HG03442 (cell line): Measurements from ENCODE around the gene AURKA.
"Not testable (repeated sequence)": the region's sequence is repeated elsewhere in the genome, so short reads cannot be mapped to it uniquely, and the experiment has no call there.

Experiments used
- ATAC-seq: cut with Tn5 transposase; IDR thresholded peaks from one replicate; pipeline ENCODE4 v1.9.1; 2021; ENCODE audit warnings: mild to moderate bottlenecking, moderate library complexity; ENCODE audit not compliant: unreplicated experiment

Gene AURKA

DNA sequence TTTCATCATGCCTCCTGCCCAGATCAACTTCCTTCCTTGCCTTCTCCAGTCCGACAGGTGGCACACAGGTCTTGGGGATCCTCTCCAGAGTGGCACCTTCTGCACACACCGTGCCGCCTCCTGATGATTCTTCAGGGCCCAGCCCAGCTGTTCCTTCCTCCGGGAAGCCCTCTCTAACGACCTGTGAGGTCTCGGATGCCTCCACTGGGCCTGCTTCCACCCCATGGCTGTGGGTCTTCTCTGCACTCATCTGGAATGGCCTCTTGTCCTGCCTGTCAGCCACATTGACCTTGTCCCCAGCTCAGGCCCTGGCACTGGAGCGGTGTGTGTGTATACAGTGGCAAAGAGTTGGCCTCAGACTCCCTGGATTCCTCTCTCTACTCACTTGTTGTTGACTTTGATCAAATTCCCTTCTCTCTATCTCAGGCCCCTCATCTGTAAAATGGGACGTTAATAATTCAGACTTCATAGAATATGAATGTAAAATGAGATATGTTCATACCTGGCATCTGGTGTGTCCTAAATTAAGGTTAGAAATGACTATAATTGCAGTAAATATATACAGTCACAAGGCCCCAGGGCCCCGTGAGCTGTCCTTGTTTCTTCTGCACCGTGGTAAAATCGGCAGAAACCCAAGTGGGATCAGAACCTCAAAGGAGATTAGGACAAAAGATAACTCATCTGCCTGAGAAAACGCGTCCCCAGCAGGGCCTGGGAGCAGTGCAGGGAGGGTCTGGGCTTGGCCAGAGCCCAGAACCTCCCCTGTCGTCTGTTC, 31.7 kb downstream of the AURKA start:
- ATAC-seq: no peak

DNA sequence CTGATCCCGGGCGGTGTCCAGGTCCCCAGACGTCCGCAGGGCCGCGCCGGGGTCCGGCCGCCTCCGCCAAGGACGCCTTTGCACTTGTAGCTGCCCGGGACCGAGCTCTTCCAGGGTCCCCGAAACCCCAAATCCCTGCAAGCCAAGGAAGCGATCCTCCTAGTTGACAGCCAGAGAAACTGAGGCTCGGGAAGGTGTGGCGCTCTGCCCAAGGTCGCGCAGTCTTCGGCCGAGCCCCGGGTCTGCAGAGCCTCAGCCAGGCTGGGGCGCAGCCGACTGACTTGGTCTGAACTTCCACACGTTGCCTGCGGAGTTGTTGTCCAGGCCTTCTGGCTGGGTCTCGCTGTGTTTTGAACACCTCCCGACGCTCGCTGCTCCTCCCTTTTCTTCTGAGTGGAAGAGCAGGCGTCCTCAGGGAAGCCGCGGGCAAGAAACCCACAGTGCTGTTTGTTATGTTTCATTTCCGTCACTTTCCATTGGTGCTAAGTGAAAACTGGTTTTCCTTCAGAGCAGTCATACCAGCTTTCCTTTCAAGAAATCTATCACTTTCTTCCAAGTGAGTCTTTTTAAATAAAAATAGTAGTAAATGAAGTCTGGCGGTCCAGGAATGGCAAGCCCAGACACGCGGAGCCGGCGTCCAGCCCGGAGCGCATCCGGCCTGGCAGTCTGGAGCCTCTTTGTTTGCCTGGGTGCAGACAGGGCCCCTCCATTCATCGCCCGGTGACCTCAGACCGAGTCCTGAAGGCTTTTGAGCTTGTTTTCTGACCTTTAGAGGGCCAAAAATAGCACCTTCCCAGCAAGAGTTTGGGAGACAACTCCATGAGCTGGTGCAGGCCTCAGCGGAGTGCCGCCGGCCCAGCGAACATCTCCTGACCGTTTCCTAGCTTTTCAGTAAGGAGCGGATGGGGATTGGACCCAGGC, 32.5 kb downstream of the AURKA start:
- ATAC-seq: peak; percentile 29

DNA sequence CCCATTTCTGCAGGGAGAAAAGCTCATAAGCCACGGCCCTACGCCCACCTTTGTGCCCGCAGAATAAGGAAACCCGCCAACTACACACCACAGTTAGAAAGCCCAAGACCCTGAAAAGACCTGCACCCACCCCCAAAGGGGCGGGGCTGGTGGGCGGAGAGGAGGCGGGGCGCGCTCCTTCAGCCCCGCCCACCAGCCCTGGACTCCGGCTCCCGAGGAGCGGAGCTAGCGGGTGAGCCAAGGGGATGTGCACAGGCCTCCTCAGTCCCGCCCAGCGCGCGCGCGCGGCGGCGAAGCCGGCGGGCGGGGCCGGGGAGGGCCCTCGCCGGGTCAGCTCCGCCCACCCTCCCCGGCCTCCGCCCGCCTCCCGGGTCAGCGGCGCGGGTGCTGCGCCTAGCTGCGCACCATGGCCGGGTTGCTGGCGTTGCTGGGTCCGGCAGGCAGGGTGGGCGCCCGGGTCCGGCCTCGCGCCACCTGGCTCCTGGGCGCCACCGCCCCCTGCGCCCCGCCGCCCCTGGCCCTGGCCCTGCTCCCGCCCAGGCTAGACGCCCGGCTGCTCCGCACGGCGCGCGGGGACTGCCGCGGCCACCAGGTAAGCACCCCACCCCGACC, 33.3 kb downstream of the AURKA start, which contains the start of gene FAM210B:
TSS of gene FAM210B (plus strand) at position 375 of the 612 bp plus-strand sequence. CDS start at position 407, 32 bp downstream.
- peak; percentile 94 for ATAC-seq

DNA sequence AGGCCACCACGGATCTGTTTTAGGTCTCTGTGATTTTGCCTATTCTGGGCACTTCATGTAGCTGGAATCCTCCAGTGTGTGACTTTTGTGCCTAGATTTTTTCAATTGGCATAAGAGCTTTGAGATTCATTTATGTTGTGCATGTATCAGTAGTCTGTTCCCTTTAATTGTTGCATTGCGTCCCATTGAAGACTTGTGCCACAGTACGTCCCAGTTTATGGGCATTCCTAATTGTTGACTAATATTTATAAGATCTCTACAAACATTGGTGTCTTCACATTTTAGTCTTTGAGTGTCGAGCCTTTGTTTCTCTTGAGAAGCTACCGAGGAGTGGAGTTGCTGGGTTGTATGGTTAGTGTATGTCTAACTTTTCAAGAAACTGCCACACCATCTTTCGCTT, 33.9 kb downstream of the AURKA start:
- no peak for ATAC-seq

DNA sequence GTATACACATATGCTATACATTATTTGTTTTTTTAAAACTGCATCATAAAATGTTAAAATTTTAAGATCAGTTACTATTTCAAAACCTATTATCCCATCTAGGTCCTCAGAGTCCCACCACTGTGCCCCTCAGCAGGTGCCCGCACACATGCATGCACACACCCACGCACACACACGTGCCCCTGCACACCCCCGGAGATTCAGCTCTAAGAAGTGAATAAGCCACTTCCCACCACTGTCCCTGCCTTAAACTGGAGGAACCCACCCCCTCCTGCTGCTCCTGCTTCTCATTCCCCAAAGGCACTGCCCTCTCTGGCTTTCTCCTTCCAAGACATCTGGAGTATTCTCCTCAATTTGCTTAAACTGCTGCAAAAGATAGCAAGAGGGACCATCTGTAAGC, 38.7 kb downstream of the AURKA start:
- ATAC-seq: no peak

DNA sequence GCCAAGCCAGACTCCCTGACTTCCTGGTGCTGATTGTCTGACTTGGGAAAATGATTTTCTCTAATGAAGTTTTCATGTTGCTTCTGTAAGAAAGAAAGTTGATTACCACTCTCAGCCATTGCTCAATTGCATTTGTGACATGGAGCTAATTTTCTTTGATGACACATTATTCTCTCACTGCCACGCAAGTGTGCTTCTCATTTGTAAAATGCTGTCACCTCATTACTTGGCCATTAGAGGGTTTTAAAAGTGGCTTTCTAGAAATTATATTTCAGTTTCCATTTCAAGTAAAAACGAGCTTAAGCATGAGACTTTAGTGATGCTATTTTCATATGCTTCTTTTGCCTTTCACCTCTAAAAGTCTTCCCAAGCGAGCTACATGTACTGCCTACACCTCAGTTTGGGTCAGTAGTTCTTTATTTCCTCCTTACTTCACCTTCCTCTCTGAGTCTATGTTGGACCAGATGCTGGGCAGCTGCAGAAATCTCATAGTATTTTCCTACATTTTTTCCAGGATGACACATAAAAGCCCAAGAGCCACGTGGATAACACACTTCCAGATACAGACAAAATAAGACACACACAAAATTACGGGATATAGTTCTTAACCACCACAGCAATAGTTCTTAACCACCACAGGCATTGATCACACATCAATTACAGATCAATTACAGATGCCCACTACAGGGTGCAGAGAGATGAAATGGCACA, 39.5 kb downstream of the AURKA start:
- no peak for ATAC-seq

DNA sequence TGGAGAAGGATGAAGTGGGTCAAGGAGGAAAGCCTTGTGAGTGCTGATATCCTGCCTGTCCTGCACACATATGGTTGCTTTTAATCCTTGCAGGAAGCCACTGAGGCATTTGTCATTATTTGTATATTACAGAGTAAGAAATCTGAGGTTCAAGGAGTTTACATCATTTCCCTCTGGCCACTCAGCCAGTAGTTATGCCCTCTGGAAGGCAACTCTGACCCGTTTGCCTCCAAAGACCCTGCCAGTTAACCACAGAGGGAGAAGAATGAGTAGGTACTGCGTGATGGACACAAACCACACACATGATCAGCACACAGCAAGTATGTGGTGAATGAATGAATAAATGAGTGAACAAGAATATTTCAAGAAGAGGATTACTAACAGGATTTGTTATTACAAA, 41.2 kb downstream of the AURKA start:
- no peak for ATAC-seq

DNA sequence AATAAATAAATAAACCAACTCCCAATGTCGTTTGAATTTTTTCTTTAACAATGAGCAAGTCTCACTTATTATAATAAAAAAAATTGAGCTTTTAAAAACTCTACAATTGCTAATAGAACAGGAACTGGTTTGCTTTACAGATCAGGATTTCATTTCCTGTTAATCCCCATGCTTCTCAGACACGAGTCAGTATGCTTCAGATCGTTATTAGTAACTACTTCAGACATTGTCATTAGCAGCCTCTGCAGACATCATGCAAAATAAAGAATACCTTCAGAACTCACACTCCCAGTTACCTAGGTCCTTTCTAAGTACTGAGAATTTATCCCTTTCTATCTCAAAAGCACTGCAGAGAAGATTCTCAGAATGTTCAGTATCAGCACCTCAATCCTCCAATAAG, 43.3 kb downstream of the AURKA start:
- no peak for ATAC-seq

DNA sequence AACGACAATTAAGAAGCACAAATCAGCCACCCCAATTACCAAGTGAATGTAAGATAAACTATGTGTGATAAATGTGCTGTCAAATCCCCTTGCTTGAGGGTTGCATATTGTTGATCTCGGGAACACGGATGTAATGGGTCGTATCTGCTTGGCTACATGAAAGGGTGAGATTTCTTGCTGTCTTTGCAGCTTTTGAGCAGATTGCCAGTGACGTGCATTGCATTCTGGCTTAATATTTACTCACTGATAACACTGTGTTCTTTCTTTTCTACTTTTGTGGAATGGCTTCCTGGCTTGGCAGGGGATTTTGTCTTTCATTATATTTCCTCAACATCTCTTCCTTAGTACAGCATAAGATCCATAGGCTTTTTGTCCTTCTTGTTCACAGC, 43.7 kb downstream of the AURKA start:
- no peak for ATAC-seq

DNA sequence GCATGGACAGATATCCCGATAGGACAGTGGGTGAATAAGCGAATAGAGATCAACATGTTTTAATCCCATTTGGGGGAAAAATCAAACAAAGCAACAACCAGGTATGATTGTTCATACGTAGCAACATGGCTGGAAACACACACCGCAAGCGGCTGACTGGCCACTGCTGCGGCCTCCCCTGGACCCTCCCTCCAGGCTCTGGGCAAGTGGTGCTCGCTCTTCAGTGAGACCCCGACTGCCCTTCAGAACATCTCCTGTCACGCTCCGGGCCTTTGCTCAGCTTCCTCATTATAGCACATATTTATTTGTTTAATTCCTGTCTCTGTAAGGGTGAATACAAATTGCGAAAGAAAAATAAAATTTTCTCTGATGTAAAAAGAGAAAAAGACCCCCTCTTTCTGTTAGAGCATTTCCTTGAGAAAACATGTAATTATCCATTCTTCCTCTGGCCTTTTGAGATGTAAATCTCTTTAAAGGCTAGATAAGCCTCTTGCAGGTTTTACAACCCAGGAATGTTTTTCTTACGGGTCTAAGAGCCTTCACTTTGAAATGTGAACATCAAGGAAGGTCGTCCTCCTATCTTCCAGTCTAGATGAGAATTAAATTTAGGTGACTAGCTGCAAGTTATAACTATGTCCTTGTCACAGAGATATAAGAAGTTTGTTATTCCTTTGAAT, 44.2 kb downstream of the AURKA start:
- ATAC-seq: no peak

DNA sequence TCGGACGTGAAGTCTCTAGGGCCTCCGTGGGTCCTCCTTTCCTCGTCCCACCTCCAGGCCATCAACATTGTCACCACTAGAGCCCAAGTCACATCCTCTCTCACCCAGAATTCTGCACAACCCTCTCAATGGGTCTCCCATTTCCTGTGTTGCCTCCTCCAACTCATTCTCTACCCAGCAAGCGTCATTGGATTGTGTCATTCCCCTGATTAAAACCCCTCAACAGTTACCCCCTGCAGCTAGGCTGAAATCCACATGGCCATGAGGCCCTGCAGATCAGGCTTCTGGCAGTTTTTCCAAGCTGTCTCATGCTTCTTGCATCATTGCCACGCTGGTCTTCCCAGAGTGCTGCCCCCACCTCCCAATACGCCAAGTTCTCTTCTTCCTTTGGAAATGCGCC, 46.1 kb downstream of the AURKA start:
- ATAC-seq: no peak

DNA sequence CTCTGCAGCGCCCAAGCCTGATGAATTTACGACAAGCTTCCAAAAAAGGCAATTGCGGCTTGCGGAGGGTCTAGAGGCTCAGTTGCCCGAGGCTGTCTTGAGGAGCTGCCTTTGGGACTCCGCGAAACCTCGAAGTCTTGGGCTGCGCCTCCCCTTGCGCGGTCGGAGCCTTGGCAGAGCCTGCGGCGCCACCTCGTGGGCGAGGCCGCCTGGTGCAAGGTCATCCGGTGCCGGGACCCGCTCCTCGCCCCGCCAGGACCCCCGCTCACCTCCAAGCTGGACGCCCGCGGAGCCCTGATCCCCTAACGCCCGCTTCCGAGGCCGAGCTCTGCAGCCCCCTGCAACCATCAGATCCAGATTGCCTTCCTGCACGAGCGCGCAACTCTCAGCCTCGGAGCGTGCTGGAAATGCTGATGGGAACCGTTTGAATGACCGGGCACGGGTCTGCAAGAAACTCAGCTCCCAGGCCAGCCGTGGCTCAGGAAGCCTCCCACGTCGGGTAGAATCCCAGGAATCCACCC, 48.1 kb downstream of the AURKA start:
- peak; percentile 55 for ATAC-seq

DNA sequence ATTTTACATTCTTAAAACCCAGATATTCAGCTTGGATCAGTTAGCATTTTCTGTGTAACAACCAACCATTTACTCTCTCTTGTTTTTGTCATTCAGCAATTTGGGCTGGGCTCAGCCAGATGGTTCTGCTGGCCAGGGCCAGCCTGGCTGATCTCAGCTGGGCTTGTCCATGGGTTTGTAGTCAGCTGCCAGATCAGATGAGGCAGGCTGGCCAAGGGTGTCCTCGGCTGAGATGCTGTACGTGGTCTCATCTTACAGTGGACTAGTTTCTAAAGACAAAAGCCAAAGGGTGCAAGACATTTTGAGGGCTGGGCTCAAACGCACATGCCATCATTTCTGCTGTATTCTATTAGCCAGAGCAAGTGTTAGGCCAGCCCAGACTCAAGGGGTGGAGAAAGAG, 49.2 kb downstream of the AURKA start:
- ATAC-seq: no peak

DNA sequence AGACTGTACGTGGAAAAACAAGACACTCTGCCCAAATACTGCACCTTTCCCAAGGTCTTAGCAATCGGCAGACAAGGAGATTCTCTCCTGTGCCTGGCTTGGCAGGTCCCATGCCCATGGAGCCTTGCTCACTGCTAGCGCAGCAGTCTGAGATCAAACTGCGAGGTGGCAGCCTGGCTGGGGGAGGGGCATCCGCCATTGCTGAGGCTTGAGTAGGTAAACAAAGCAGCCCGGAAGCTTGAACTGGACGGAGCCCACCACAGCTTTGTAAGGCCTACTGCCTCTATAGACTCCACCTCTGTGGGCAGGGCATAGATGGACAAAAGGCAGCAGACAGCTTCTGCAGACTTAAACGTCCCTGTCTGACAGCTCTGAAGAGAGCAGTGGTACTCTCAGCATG, 55.3 kb downstream of the AURKA start:
- not testable (repeated sequence) for ATAC-seq

DNA sequence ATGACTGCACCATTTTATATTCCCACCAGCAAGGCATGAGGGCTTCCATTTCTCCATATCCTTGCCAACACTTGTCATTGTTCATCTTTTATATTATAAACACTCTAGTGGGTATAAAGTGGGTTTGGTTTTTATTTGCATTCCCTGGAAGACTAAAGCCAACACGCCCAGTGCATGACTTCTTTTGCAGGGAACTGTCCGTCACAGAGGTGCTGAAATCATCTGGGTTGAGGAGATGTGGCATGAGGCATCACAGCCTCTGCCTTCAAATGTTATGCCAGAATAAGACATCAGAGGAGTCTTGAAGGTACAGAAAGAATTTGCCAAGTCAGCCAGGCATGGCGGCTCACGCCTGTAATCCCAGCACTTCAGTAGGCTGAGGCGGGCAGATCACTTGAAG, 63.2 kb downstream of the AURKA start:
- ATAC-seq: no peak

DNA sequence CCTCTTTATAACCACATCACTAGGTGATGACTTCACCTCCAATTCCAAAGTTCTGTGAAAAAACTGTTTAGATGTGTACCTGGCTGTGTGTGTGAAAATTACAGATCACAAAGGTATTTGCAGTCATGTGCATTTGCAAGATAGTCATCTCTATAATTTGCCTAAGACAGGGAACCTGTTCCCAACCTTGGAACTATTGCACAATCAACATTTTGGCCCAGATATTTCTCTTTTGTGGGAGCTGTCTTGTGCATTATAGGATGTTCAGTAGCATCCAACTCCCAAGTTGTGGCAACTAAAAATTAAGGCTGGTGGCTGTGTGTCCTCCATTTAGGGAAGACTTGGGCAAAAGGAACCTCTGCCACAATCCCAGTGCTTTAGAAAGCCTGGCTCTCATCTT, 67.2 kb downstream of the AURKA start:
- ATAC-seq: no peak

DNA sequence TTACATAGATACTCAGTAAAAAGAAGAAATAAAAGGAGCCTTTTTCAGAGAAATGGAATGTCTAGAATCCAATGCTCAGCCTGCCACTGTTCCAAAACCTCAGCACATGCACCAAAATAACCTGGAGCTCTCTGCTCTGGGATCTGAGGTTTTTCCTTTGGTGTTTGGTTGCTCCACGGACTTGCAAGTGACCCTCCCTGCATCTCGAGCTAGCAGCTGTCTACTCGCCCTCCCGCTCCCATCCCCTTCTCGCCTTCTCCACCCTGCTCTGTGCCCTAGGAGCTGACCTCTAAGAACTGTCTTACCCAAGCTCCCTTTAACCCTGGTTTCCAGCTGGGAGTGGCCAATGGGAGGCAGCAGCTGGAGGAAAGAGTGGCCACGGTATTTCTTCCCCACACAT, 68.4 kb downstream of the AURKA start:
- ATAC-seq: no peak

DNA sequence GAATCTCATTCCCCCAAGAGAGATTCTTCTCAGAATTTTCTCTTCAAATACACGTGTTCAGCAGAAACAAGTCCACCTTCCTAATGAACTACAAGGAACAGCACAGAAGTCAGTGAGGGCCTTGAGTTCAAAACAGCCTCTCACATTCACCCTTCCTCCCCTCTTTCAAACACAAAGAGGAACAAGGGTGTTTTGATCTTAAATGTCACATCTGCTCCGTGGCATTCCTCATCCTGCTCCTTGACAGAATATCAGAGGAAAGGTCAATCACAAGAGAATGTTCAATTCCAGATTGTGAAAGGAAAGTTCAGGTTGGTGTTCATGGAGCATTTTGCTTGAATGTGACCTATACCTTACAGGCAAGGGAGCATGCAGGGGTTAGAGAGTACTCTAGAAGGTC, 68.8 kb downstream of the AURKA start:
- no peak for ATAC-seq

DNA sequence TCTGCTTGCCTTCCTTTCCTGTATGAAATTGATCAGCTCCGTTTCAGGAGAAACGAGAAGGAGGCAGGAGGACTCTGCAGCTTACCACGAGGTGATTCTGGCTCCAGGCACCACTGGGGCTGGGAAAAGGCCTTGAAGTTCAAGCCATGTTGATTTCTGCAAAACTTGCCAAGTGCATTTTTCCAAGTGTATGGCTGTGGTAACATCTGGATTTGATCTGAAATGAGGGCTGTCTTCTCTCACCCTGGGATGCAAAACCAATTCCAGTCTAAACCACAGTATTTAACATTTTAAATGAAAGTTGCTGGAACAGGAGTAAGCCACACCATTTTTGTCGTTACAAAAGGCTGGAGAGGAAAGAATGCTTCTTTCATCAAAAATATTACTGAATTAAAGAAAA, 69.3 kb downstream of the AURKA start:
- ATAC-seq: no peak
